Measurements from ENCODE around the gene RHO.

Gene RHO

DNA sequence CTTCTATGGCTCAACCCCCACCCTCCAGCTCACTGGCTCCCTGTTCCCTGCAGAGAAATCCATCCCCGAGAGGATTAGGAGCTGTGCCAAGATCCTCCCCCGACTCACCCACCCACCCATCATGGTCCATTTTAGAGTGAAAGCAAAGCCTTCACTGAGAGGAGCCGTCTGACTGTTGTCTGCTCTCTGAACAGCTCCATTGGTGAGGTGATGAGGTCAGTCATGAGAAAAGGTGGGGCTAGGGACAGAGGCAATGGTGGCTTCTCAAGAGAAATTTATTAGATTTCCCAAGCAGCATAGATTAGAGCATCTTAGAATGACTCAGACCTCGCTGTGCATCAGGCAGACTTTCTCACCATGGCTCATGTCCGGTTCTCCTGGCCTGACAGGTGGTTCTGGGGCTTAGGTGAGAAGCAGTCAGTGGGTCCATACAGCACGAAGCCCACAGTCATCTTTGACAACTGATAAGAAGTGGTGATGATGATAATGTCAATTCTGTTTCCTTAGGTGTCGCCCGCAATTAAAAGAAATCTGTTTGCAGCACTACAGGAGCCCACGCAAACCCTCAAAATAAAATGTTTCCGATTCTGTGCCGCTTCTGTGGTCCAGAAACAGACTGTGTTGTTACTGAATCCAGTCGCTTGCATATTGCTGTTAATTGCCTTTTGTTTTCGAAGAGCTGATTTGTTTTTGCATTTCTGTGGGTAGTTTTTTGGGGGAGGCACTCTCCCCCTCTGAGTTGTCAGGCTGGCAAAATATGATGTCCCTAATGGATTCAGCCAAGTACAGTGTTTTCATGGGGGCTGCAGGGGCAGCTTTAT, 24.8 kb upstream of the RHO start:
- no peak for TF ChIP-seq ZNF785 (tag by site-specific recombination; IDR thresholded peaks at IDR 0.05)
- no peak for TF ChIP-seq MZF1 (tag by site-specific recombination; IDR thresholded peaks at IDR 0.05; ENCODE audit: borderline replicate concordance)
- no peak for TF ChIP-seq ZSCAN30 (tag by site-specific recombination; IDR thresholded peaks at IDR 0.05)
- TF ChIP-seq ZNF10 (tag by site-specific recombination; IDR thresholded peaks at IDR 0.05): no peak
- TF ChIP-seq ZFHX2 (tag by site-specific recombination; conservative IDR thresholded peaks at IDR 0.05): peak; percentile 49
- peaks cover 0 to 55% of the 10 kb centered on the region in 2 experiments; a peak in 1 of 3 replicates for H3K36me3 ChIP-seq (ENCODE audit: control insufficient read depth in 2 of 2, insufficient read depth in 1 of 2, low read length in 2 of 2)
- CTCF ChIA-PET: interaction anchor here (0.5 to 1.4 kb wide), 3 partner anchors 14 to 136 kb away, joined by 3 read pairs; no protein-coding TSS in a partner anchor
- H3K9me3 ChIP-seq (ENCODE audit: control insufficient read depth, insufficient read depth, low read depth, low read length): no peaks in the 10 kb centered on the region
- POLR2A ChIA-PET: interaction anchor here (0.6 kb wide), 2 partner anchors 10 to 327 kb away, joined by 3 to 6 read pairs; no protein-coding TSS in a partner anchor
- no peak overlapping the region for H3K4me3 ChIP-seq (ENCODE audit: low read depth, low read length)
- no peak overlapping the region for H3K27ac ChIP-seq (ENCODE audit: extremely low read depth, low read depth, low read length)
- no peaks in the 10 kb centered on the region for H3K4me1 ChIP-seq (ENCODE audit: control insufficient read depth, insufficient read depth, low read length)

DNA sequence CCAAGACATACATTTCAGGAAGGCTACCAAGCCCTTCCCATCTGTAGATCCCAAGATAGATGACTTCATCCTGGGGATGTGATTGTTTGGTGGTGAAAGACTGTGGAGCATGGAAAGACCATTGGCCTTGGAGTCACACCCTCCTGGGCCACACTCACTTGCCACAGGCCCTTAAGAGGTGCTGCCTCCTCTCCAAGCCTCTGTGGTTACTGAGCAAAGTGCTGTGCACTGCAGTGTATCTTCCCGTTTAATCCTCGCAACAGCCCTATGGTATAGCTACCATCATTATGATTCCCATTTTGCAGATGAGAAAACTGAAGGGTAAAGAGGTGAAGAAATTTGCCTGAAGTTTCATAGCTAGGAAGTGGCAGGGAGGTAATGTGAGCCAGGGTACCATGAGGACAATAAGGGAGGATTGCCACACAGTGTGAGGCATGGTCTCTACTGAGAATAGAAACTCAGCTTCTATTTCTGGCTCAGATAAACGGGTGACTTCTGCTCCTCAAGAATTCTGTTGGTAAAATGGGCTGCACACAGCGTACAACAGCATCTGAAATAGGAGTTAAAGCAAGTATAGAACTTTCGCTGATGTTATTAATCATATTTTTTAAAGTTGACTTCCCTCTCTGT, 23.9 kb upstream of the RHO start:
- no peak overlapping the region for H3K27ac ChIP-seq (ENCODE audit: extremely low read depth, low read depth, low read length)
- POLR2A ChIA-PET: no interaction called here

DNA sequence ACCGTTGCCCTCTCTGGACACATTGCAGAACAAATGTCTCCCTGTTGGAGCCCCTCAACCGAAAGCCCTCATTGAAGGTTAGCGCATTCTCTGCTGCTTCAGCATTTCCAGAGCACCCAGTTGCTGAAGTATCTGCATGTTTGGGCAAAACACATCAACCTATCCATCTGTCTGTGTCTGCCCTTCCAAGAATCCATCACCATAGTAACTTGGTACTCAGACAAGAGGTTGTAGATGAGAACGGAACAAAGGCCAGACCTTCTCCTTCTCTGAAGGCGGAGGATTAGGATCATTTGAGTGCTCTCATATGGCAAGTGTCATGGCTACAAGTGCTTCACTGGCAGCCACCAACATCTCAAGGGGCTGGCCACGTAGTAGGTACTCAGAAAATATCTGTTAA, 23.1 kb upstream of the RHO start:
- POLR2A ChIA-PET: no interaction called here
- CTCF ChIA-PET: no interaction called here
- no peak overlapping the region for H3K4me3 ChIP-seq (ENCODE audit: low read depth, low read length)
- H3K4me1 ChIP-seq (ENCODE audit: control insufficient read depth, insufficient read depth, low read length): no peaks in the 10 kb centered on the region
- H3K9me3 ChIP-seq (ENCODE audit: control insufficient read depth, insufficient read depth, low read depth, low read length): no peaks in the 10 kb centered on the region
- H3K27ac ChIP-seq (ENCODE audit: extremely low read depth, low read depth, low read length): no peak overlapping the region
- peaks cover 0 to 49% of the 10 kb centered on the region in 2 experiments; a peak in 1 of 3 replicates for H3K36me3 ChIP-seq (ENCODE audit: control insufficient read depth in 2 of 2, insufficient read depth in 1 of 2, low read length in 2 of 2)
- no peak for TF ChIP-seq KLF7 (tag by site-specific recombination; IDR thresholded peaks at IDR 0.05; ENCODE audit: borderline replicate concordance)

More for the DNA sequence above, 23.9 kb upstream of the RHO start:
- no peak for TF ChIP-seq ZNF600 (tag by site-specific recombination; IDR thresholded peaks at IDR 0.05)
- TF ChIP-seq, protein P1, sequence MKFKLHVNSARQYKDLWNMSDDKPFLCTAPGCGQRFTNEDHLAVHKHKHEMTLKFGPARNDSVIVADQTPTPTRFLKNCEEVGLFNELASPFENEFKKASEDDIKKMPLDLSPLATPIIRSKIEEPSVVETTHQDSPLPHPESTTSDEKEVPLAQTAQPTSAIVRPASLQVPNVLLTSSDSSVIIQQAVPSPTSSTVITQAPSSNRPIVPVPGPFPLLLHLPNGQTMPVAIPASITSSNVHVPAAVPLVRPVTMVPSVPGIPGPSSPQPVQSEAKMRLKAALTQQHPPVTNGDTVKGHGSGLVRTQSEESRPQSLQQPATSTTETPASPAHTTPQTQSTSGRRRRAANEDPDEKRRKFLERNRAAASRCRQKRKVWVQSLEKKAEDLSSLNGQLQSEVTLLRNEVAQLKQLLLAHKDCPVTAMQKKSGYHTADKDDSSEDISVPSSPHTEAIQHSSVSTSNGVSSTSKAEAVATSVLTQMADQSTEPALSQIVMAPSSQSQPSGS (tag by site-specific recombination; IDR thresholded peaks at IDR 0.05; ENCODE audit: low read depth): no peak
- no peak for TF ChIP-seq ZNF132 (tag by site-specific recombination; IDR thresholded peaks at IDR 0.05; ENCODE audit: borderline replicate concordance)
- no peak for TF ChIP-seq ZNF777 (tag by site-specific recombination; IDR thresholded peaks at IDR 0.05; ENCODE audit: borderline replicate concordance)
- TF ChIP-seq ZNF391 (tag by site-specific recombination; IDR thresholded peaks at IDR 0.05; ENCODE audit: borderline replicate concordance, low read depth): no peak
- TF ChIP-seq, protein P2, sequence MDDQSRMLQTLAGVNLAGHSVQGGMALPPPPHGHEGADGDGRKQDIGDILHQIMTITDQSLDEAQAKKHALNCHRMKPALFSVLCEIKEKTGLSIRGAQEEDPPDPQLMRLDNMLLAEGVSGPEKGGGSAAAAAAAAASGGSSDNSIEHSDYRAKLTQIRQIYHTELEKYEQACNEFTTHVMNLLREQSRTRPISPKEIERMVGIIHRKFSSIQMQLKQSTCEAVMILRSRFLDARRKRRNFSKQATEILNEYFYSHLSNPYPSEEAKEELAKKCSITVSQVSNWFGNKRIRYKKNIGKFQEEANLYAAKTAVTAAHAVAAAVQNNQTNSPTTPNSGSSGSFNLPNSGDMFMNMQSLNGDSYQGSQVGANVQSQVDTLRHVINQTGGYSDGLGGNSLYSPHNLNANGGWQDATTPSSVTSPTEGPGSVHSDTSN (CRISPR knock-in tag; IDR thresholded peaks at IDR 0.05): no peak
- TF ChIP-seq, protein P3, sequence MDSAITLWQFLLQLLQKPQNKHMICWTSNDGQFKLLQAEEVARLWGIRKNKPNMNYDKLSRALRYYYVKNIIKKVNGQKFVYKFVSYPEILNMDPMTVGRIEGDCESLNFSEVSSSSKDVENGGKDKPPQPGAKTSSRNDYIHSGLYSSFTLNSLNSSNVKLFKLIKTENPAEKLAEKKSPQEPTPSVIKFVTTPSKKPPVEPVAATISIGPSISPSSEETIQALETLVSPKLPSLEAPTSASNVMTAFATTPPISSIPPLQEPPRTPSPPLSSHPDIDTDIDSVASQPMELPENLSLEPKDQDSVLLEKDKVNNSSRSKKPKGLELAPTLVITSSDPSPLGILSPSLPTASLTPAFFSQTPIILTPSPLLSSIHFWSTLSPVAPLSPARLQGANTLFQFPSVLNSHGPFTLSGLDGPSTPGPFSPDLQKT (IDR thresholded peaks at IDR 0.05; ENCODE audit: borderline replicate concordance, low read depth, low read length): no peak
- TF ChIP-seq ZNF404 (tag by site-specific recombination; IDR thresholded peaks at IDR 0.05): no peak
- TF ChIP-seq ZNF239 (tag by site-specific recombination; IDR thresholded peaks at IDR 0.05): no peak
- TF ChIP-seq ZNF677 (tag by site-specific recombination; IDR thresholded peaks at IDR 0.05): no peak
- no peaks in the 10 kb centered on the region for H3K9me3 ChIP-seq (ENCODE audit: control insufficient read depth, insufficient read depth, low read depth, low read length)
- H3K36me3 ChIP-seq (ENCODE audit: control insufficient read depth in 2 of 2, insufficient read depth in 1 of 2, low read length in 2 of 2): peaks cover 0 to 55% of the 10 kb centered on the region in 2 experiments; a peak in 1 of 3 replicates
- H3K4me3 ChIP-seq (ENCODE audit: low read depth, low read length): no peak overlapping the region
- CTCF ChIA-PET: interaction anchor here (0.5 kb wide), 1 partner anchor 135 kb away, joined by 3 read pairs; no protein-coding TSS in a partner anchor
- H3K4me1 ChIP-seq (ENCODE audit: control insufficient read depth, insufficient read depth, low read length): no peaks in the 10 kb centered on the region

Measured in HEK293 (cell line).